LoVo (cell line): ENCODE results near the gene DMAC1.

ENCODE experiments used
- DNase-seq: peaks from one replicate; pipeline ENCODE4 v3.0.0-alpha.2; 2016; ENCODE audit warnings: low spot score

The DMAC1 gene

GRCh38 chr9:7782400-7783120, 17.0 kb downstream of the DMAC1 start:
- no peak for DNase-seq

- DNase-seq, result no peak
These were observed 19.2 kb downstream of the DMAC1 start for GRCh38 chr9:7780261-7780988.

- DNase-seq, result no peak
These were observed 20.6 kb downstream of the DMAC1 start for GRCh38 chr9:7778851-7779600.

GRCh38 chr9:7777771-7778170, 21.8 kb downstream of the DMAC1 start:
- DNase-seq, result no peak

- DNase-seq, result no peak
These were observed 29.5 kb downstream of the DMAC1 start for GRCh38 chr9:7770111-7770510.

- DNase-seq, result no peak
These were observed 37.0 kb downstream of the DMAC1 start for GRCh38 chr9:7762600-7762999.

GRCh38 chr9:7760014-7760415, 39.6 kb downstream of the DMAC1 start:
- DNase-seq, result no peak

- DNase-seq, result no peak
These were observed 43.5 kb downstream of the DMAC1 start for GRCh38 chr9:7756088-7756487.

GRCh38 chr9:7752481-7752880, 47.1 kb downstream of the DMAC1 start:
- no peak for DNase-seq
